NCI-H2107 treated with DMSO at 0.1 percent for 48 hours (cell line): Measurements from ENCODE around the gene ASB5.

Experiments used
- DNase-seq: peaks from one replicate; lab custom pipeline; 2025; ENCODE audit not compliant: unreplicated experiment; lab: John Stamatoyannopoulos, UW

ASB5 gene

GRCh38 chr4:176185051-176185450 lies 84.0 kb downstream of the ASB5 start:
- DNase-seq = no peak
